Karpas-422 (cell line): ENCODE measurements around the gene USP48. TPM values are rescaled to one million over a fixed set of nuclear protein-coding genes. Genes with fewer than 3 reads are reported as not detected.

ENCODE experiments used
- DNase-seq: peaks from one replicate; pipeline ENCODE4 v3.0.0-alpha.2; 2015
- H2AFZ ChIP-seq: fragments of 200-600 bp; sonication (generic); 2 replicates; pipeline ENCODE4 v1.6.1; 2014; ENCODE audit warnings: antibody characterized with exemption, low read length, mixed read lengths
- H3K27ac ChIP-seq: fragments of 200-600 bp; sonication (generic); 2 replicates; pipeline ENCODE4 v1.5.1; 2014; ENCODE audit warnings: mild to moderate bottlenecking, low read length, moderate library complexity
- H3K27me3 ChIP-seq: fragments of 200-600 bp; sonication (generic); 2 replicates; pipeline ENCODE4 v1.6.1; 2014; ENCODE audit warnings: low read length, mixed read lengths
- H3K36me3 ChIP-seq: fragments of 200-600 bp; sonication (generic); 2 replicates; pipeline ENCODE4 v1.6.1; 2014; ENCODE audit warnings: low read length, mixed read lengths; ENCODE audit not compliant: insufficient read depth
- H3K4me1 ChIP-seq: fragments of 200-600 bp; sonication (generic); 2 replicates; pipeline ENCODE4 v1.6.1; 2014; ENCODE audit warnings: mild to moderate bottlenecking, low read length, mixed read lengths
- H3K4me2 ChIP-seq: fragments of 200-600 bp; sonication (generic); 2 replicates; pipeline ENCODE4 v1.6.1; 2014; ENCODE audit warnings: low read length, low read depth, mild to moderate bottlenecking; ENCODE audit not compliant: poor library complexity, severe bottlenecking
- H3K4me3 ChIP-seq: fragments of 200-600 bp; sonication (generic); 2 replicates; pipeline ENCODE4 v1.5.1; 2014; ENCODE audit warnings: mild to moderate bottlenecking, antibody characterized with exemption, low read length, mixed read lengths
- H3K79me2 ChIP-seq: fragments of 200-600 bp; sonication (generic); 2 replicates; pipeline ENCODE4 v1.6.1; 2014; ENCODE audit warnings: mild to moderate bottlenecking, low read length, mixed read lengths
- H3K9ac ChIP-seq: fragments of 200-600 bp; sonication (generic); 2 replicates; pipeline ENCODE4 v1.6.0; 2014; ENCODE audit warnings: low read length
- H3K9me2 ChIP-seq: fragments of 200-600 bp; sonication (generic), shearing (Covaris generic); replicated peaks from 2 replicates; pipeline ENCODE4 v1.6.0; 2014; ENCODE audit warnings: mild to moderate bottlenecking, low read length, moderate library complexity; ENCODE audit not compliant: insufficient read depth
- H3K9me3 ChIP-seq: fragments of 300-700, 200-600 bp; sonication (generic); 2 replicates; pipeline ENCODE4 v1.6.1; 2014; ENCODE audit warnings: low read length, mixed read lengths
- H4K20me1 ChIP-seq: fragments of 200-600 bp; sonication (generic); 2 replicates; pipeline ENCODE4 v1.6.1; 2014; ENCODE audit warnings: mild to moderate bottlenecking, antibody characterized with exemption, low read length, low read depth; ENCODE audit not compliant: insufficient read depth
- total RNA-seq: library from RNA; depleted of rRNA; stranded (reverse); fragments of >200 nt; shearing (Covaris generic); gene quantifications from 2 replicates; pipeline ENCODE4 v1.2.3, GENCODE V29; 2014; ENCODE audit warnings: low replicate concordance

USP48 gene
- total RNA-seq, 1 experiment from 2014 or later, result 35.1 TPM

DNA sequence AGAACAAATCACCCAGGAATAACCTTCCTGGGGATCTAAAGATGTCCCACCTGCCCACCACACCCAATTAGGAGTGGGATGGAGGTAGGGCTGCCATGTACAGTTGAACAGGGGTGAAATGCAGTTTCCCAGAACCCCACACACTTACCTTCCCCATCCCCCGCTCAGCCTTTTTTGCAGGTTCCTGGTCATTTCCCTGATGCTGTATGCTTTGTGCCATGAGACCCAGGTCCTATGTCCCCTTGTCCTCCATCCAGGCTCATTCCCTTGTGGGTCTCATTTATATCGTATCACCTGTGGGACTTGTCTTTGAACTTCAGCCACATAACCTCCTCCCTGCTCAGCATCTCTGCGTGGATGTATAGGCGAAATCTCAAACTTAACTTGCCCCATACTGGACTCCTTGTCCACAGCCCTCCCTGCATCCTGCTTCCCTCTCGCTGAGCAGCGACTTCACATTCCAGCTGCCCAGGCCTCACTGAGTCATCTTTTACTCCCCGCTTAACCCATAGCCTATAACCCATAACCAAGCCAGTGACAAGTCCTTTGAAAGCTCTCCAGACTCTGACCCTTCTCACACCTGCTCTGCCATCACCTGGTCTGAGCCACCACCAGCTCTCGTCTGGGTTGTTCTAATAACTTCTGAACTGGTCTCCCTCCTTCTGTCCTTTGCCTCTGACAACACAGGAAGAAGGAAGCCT, 33.8 kb upstream of the USP48 start:
- Histone ChIP-seq H3K4me2 (no peak overlapping the region), H3K27ac (no peak overlapping the region), H2AFZ (no peak overlapping the region)

DNA sequence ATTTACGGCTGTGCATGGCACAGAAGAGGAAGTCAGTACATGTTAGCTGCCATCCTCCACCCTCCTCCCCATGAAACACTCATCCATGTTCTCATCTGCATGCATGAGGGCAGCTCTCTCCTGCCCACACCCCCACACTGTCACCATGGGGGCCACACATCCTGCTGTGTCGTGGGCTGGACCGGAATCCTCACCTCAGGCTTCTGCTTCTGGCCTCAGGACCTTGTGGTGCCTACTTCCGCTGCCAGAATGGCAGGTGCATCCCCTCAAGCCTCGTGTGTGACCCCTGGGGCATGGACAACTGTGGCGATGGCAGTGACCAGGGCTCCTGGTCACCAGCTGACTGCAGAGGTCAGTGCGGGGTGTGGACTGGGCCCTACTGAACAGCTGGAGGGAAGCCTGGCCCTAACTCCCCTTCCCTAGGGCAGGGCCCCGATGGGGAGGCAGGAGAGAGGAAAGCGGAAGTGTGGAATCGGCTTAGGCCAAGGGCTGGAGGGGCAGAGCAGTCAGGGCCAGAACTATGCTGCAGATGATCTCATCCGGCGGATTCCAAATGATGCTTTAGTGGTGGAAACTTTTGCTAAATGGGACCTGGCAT, 32.9 kb upstream of the USP48 start:
- DNase-seq, result peak; percentile 37
- Histone ChIP-seq H3K27me3 (no peaks in the 10 kb centered on the region), H3K4me2 (no peak overlapping the region), H3K79me2 (no peaks in the 10 kb centered on the region), H3K9me3 (no peaks in the 10 kb centered on the region), H3K9ac (no peak overlapping the region), H4K20me1 (no peaks in the 10 kb centered on the region), H3K4me1 (no peaks in the 10 kb centered on the region), H3K36me3 (no peaks in the 10 kb centered on the region), H3K4me3 (no peak overlapping the region), H2AFZ (no peak overlapping the region), H3K9me2 (no peaks in the 10 kb centered on the region), H3K27ac (no peak overlapping the region)

More for the DNA sequence above, 33.8 kb upstream of the USP48 start:
- Histone ChIP-seq H3K9me2 (no peaks in the 10 kb centered on the region), H3K4me3 (no peak overlapping the region), H3K27me3 (no peaks in the 10 kb centered on the region), H3K36me3 (no peaks in the 10 kb centered on the region), H4K20me1 (no peaks in the 10 kb centered on the region), H3K9me3 (no peaks in the 10 kb centered on the region), H3K4me1 (no peaks in the 10 kb centered on the region), H3K9ac (no peak overlapping the region), H3K79me2 (no peaks in the 10 kb centered on the region)
- DNase-seq, result peak; percentile 27

DNA sequence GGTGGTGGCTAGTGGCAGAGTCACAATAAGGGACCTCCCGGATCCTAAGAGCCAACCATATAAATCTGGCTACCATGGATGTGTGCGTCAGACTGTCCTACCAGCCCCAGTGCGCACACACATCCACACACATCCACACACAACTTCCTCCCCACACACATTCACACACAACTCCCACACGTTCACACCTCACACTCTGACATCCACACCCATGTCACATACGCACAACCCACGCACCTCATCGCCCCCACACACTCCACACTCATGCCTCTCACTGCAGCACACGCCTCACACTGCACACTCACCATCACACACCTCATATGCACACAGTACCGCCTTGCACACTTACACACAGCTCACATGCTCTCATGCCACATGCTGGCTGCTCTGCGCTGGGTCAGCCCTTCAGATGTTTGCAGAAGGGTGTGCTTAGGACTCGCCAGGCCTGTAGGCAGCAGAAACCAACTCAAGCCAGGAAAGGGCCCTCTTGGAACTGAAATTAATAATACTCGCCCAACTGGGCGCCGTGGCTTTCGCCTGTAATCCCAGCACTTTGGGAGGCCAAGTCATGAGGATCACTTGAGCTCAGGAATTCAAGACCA, 32.1 kb upstream of the USP48 start:
- no peak overlapping the region for H2AFZ ChIP-seq
- no peaks in the 10 kb centered on the region for H3K36me3 ChIP-seq
- H3K79me2 ChIP-seq, result no peaks in the 10 kb centered on the region
- H3K9me2 ChIP-seq, result no peaks in the 10 kb centered on the region
- no peaks in the 10 kb centered on the region for H3K4me1 ChIP-seq
- no peaks in the 10 kb centered on the region for H4K20me1 ChIP-seq
- no peak overlapping the region for H3K4me2 ChIP-seq
- no peak overlapping the region for H3K27ac ChIP-seq
- DNase-seq, result peak; percentile 10
- H3K27me3 ChIP-seq, result no peaks in the 10 kb centered on the region
- no peak overlapping the region for H3K9ac ChIP-seq
- H3K9me3 ChIP-seq, result no peaks in the 10 kb centered on the region
- H3K4me3 ChIP-seq, result no peak overlapping the region

DNA sequence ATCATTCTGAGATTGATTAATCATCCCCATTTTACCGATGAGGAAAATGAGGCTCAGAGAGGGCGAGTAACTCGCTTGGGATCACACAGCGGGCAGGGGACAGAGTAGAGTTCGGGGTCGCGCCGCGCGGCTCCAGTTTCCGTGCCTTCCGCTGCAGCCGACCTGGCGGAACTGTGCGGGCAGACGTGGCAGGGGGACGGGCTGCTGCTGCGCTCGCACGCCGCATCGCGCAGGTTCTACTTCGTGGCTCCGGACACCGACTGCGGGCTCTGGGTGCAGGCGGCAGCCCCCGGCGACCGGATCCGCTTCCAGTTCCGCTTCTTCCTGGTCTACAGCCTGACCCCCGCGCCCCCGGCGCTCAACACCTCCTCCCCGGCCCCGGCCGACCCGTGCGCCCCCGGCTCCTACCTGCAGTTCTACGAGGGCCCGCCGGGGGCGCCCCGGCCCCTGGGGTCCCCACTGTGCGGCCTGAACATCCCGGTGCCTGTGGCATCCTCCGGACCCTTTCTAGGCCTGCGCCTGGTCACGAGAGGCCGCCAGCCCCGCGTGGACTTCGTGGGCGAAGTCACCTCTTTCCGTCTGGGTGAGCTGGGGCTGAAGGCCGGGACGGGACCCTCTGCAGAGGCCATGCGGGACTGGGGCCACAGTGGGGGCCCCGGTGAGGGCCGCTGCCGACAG, 31.4 kb upstream of the USP48 start:
- no peaks in the 10 kb centered on the region for H3K9me3 ChIP-seq
- no peaks in the 10 kb centered on the region for H3K79me2 ChIP-seq
- H3K4me2 ChIP-seq, result no peak overlapping the region
- DNase-seq, result peak; percentile 36
- H3K9ac ChIP-seq, result no peak overlapping the region
- no peaks in the 10 kb centered on the region for H3K9me2 ChIP-seq
- H3K27ac ChIP-seq, result no peak overlapping the region
- no peaks in the 10 kb centered on the region for H3K27me3 ChIP-seq
- H3K4me1 ChIP-seq, result no peaks in the 10 kb centered on the region
- H3K36me3 ChIP-seq, result no peaks in the 10 kb centered on the region
- H2AFZ ChIP-seq, result no peak overlapping the region
- no peaks in the 10 kb centered on the region for H4K20me1 ChIP-seq
- H3K4me3 ChIP-seq, result no peak overlapping the region

DNA sequence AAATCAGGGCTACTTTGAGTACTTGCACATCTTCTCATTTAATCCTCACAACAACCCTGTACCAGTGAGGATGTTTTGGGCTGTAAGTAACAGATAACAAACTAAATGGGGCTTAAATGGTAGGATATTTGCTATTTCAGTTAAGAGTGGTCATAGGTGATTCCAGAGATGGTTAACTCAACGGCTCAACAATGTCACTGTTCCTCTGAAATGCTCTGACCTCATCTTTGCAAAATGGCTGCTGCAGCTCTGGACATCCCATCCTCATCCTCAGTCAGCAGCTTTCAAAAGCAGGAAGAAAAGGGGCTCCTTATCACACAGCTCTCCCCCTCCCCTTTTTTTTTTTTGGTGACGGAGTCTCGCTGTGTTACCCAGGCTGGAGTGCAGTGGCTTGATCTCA, 30.6 kb upstream of the USP48 start:
- DNase-seq, result peak; percentile 33
- H3K36me3 ChIP-seq, result no peaks in the 10 kb centered on the region
- no peaks in the 10 kb centered on the region for H3K9me3 ChIP-seq
- H4K20me1 ChIP-seq, result no peaks in the 10 kb centered on the region
- H2AFZ ChIP-seq, result no peak overlapping the region
- no peak overlapping the region for H3K4me3 ChIP-seq
- no peak overlapping the region for H3K27ac ChIP-seq
- H3K9me2 ChIP-seq, result no peaks in the 10 kb centered on the region
- no peak overlapping the region for H3K4me2 ChIP-seq
- H3K79me2 ChIP-seq, result no peaks in the 10 kb centered on the region
- no peaks in the 10 kb centered on the region for H3K27me3 ChIP-seq
- no peak overlapping the region for H3K9ac ChIP-seq
- H3K4me1 ChIP-seq, result no peaks in the 10 kb centered on the region

DNA sequence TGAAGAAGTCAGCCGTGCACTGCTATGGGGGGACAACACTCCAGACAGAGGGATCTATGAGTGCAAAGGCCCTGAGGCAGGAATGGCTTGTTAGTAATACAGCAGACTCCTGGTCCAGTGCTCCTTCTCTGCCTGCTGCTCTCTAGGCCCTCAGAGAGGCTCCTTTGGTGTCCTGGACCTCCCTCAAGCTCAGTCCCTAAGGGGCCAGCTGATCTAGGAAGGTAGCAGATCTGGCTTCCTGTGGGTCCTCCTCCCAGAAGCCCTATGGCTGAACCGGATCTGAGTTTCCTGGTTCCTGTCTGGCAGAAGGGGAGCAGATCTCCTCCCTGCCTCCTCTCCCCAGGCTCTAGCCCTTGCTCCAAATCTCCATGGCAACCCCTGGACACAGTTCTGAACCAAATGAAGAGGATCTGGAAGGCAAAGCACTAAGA, 28.9 kb upstream of the USP48 start, which contains the start of gene LDLRAD2:
LDLRAD2 (plus strand) TSS at position 391 of the 431 bp plus-strand sequence. CDS start 187 bp downstream, outside the sequence.
- Histone ChIP-seq H3K79me2 (no peaks in the 10 kb centered on the region), H3K9me2 (no peaks in the 10 kb centered on the region), H3K4me3 (no peak within 1 kb of the TSS), H3K4me1 (no peaks in the 10 kb centered on the region), H3K36me3 (no peaks in the 10 kb centered on the region), H3K27me3 (no peaks in the 10 kb centered on the region), H3K4me2 (no peak within 1 kb of the TSS), H2AFZ (no peak within 1 kb of the TSS), H4K20me1 (no peaks in the 10 kb centered on the region), H3K27ac (no peak within 1 kb of the TSS), H3K9ac (no peak within 1 kb of the TSS), H3K9me3 (no peaks in the 10 kb centered on the region)
- peak; percentile 10 for DNase-seq

DNA sequence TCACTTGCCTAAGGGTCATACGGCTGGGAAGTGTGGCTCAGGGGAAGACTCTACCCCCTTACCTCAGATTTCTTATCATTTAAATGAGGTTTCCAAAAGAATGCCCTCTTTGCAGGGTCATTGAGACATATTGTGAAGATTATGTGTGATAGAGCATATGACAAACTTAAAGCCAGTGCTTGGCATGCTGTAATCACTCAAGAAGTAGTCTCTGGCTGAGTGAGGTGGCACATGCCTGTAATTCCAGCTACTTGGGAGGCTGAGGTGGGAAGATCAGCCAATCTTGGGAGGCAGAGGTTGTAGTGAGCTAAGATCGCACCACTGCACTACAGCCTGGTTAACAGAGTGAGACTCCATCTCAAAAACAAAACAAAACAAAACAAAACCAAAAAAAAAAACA, 21.6 kb upstream of the USP48 start:
- no peak overlapping the region for H3K4me2 ChIP-seq

DNA sequence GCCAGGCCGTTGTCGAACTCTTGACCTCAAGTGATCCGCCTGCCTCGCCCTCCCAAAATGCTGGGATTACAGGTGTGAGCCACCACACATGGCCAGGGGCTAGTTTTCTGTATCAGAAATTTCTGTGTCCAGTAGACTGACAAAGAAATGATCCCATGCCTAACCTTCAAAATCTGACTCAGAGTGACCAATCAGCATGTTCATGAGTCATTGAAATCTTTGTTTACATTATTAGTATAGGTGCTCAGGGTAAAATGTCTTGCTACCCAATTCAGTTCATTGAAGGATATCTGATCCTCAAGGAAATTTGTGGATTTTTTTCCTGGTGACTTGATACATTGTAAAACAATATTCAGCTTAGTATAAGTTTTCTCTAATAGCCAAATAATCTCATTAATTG, 18.2 kb upstream of the USP48 start:
- H3K4me2 ChIP-seq, result no peak overlapping the region
- no peak overlapping the region for H2AFZ ChIP-seq
- H3K27me3 ChIP-seq, result no peaks in the 10 kb centered on the region
- no peak overlapping the region for H3K9ac ChIP-seq
- H3K4me3 ChIP-seq, result no peak overlapping the region
- no peak for DNase-seq
- H3K9me3 ChIP-seq, result no peaks in the 10 kb centered on the region
- H3K27ac ChIP-seq, result no peak overlapping the region
- no peaks in the 10 kb centered on the region for H3K36me3 ChIP-seq
- H3K79me2 ChIP-seq, result no peaks in the 10 kb centered on the region
- H3K4me1 ChIP-seq, result no peaks in the 10 kb centered on the region
- no peaks in the 10 kb centered on the region for H4K20me1 ChIP-seq
- H3K9me2 ChIP-seq, result no peaks in the 10 kb centered on the region

More for the DNA sequence above, 21.6 kb upstream of the USP48 start:
- Histone ChIP-seq H3K4me1 (no peaks in the 10 kb centered on the region), H3K27ac (no peak overlapping the region), H3K79me2 (no peaks in the 10 kb centered on the region), H3K9ac (no peak overlapping the region), H2AFZ (no peak overlapping the region), H4K20me1 (no peaks in the 10 kb centered on the region), H3K9me3 (no peaks in the 10 kb centered on the region), H3K27me3 (no peaks in the 10 kb centered on the region), H3K9me2 (no peaks in the 10 kb centered on the region), H3K4me3 (no peak overlapping the region), H3K36me3 (no peaks in the 10 kb centered on the region)
- peak; percentile 38 for DNase-seq
